HG03066 (cell line): Measurements from ENCODE around the gene RALGPS1.

Experiments
- ATAC-seq: cut with Tn5 transposase; IDR thresholded peaks from one replicate; pipeline ENCODE4 v1.9.1; 2021; ENCODE audit warnings: low read depth; ENCODE audit not compliant: unreplicated experiment

RALGPS1 gene

GRCh38 chr9:127049044-127049443 is 134.5 kb downstream of the RALGPS1 start:
- no peak for ATAC-seq

GRCh38 chr9:127049581-127049980 is 135.0 kb downstream of the RALGPS1 start:
- ATAC-seq: no peak

- ATAC-seq: no peak
Measured at GRCh38 chr9:127050152-127050551, 135.6 kb downstream of the RALGPS1 start.

- no peak for ATAC-seq
Measured at GRCh38 chr9:127050591-127051001, 136.0 kb downstream of the RALGPS1 start.

- no peak for ATAC-seq
Measured at GRCh38 chr9:127051881-127052595, 137.5 kb downstream of the RALGPS1 start.

- no peak for ATAC-seq
Measured at GRCh38 chr9:127053057-127053821, 138.7 kb downstream of the RALGPS1 start.

GRCh38 chr9:127053960-127054359 is 139.4 kb downstream of the RALGPS1 start:
- no peak for ATAC-seq

- ATAC-seq: no peak
Measured at GRCh38 chr9:127055745-127056402, 141.3 kb downstream of the RALGPS1 start.

GRCh38 chr9:127056446-127056845 is 141.9 kb downstream of the RALGPS1 start:
- no peak for ATAC-seq

- no peak for ATAC-seq
Measured at GRCh38 chr9:127058011-127058644, 143.5 kb downstream of the RALGPS1 start.

- no peak for ATAC-seq
Measured at GRCh38 chr9:127058645-127059021, 144.1 kb downstream of the RALGPS1 start.

GRCh38 chr9:127059030-127059429 is 144.4 kb downstream of the RALGPS1 start:
- no peak for ATAC-seq

- ATAC-seq: no peak
Measured at GRCh38 chr9:127059765-127060361, 145.3 kb downstream of the RALGPS1 start.

GRCh38 chr9:127061411-127061810 is 146.8 kb downstream of the RALGPS1 start:
- no peak for ATAC-seq

- no peak for ATAC-seq
Measured at GRCh38 chr9:127064335-127064734, 149.8 kb downstream of the RALGPS1 start.

GRCh38 chr9:127065592-127065991 is 151.0 kb downstream of the RALGPS1 start:
- ATAC-seq: no peak

- ATAC-seq: no peak
Measured at GRCh38 chr9:127066060-127066850, 151.7 kb downstream of the RALGPS1 start.

- ATAC-seq: no peak
Measured at GRCh38 chr9:127066851-127067136, 152.2 kb downstream of the RALGPS1 start.

GRCh38 chr9:127067603-127068220 is 153.1 kb downstream of the RALGPS1 start:
- ATAC-seq: no peak
